Endodermal cell (in vitro differentiated cells): ENCODE results near the gene TNFAIP2. TPM values are rescaled to one million over a fixed set of nuclear protein-coding genes. Genes with fewer than 3 reads are reported as not detected.

Source experiments
- DNase-seq: peaks from one replicate; pipeline ENCODE4 v3.0.0-alpha.2; 2017
- H3K27ac ChIP-seq: 2 replicates; pipeline ENCODE4 v1.5.1; 2013; ENCODE audit warnings: mild to moderate bottlenecking, low read depth, low read length, moderate library complexity
- H3K27me3 ChIP-seq: 2 replicates; pipeline ENCODE4 v1.6.1; 2013; ENCODE audit warnings: mild to moderate bottlenecking, low read length, moderate library complexity; ENCODE audit not compliant: insufficient read depth, control insufficient read depth, poor library complexity, severe bottlenecking
- H3K36me3 ChIP-seq: 2 replicates; pipeline ENCODE4 v1.7.0; 2013; ENCODE audit warnings: mild to moderate bottlenecking, low read length, moderate library complexity; ENCODE audit not compliant: control insufficient read depth, insufficient read depth
- H3K4me1 ChIP-seq: one replicate; pipeline ENCODE4 v1.7.0; 2013; ENCODE audit warnings: low read length; ENCODE audit not compliant: control insufficient read depth, insufficient read depth
- H3K4me3 ChIP-seq: 2 replicates; pipeline ENCODE4 v1.5.1; 2013; ENCODE audit warnings: mild to moderate bottlenecking, low read length, moderate library complexity
- H3K9ac ChIP-seq: 2 replicates; pipeline ENCODE4 v1.6.1; 2013; ENCODE audit warnings: mild to moderate bottlenecking, low read length, moderate library complexity; ENCODE audit not compliant: poor library complexity, severe bottlenecking; ENCODE audit errors: extremely low read depth
- H3K9me3 ChIP-seq: 2 replicates; pipeline ENCODE4 v1.6.1; 2013; ENCODE audit warnings: mild to moderate bottlenecking, low read length, moderate library complexity; ENCODE audit not compliant: control insufficient read depth
- H3K27ac Mint-ChIP-seq: 2 replicates; pipeline ENCODE4 v1.8.0; 2020; ENCODE audit warnings: mixed read lengths
- H3K27me3 Mint-ChIP-seq: 2 replicates; pipeline ENCODE4 v1.8.0; 2021; ENCODE audit warnings: mild to moderate bottlenecking, mixed read lengths; ENCODE audit not compliant: insufficient read depth
- H3K36me3 Mint-ChIP-seq: 2 replicates; pipeline ENCODE4 v1.8.0; 2020; ENCODE audit warnings: low read depth, mixed read lengths
- H3K4me1 Mint-ChIP-seq: 2 replicates; pipeline ENCODE4 v1.8.0; 2020; ENCODE audit warnings: mixed read lengths
- H3K4me3 Mint-ChIP-seq: 2 replicates; pipeline ENCODE4 v1.8.0; 2020; ENCODE audit warnings: mild to moderate bottlenecking, moderate library complexity, mixed read lengths
- H3K9me3 Mint-ChIP-seq: 2 replicates; pipeline ENCODE4 v1.8.0; 2020; ENCODE audit warnings: mild to moderate bottlenecking, mixed read lengths
- WGBS, 2 experiments: methylation state at CpG; one replicate each; pipeline versions ENCODE4 v1.1.5 to v1.1.7; 2013; ENCODE audit warnings: missing lambda C conversion rate in 2 of 2, mixed read lengths in 1 of 2; ENCODE audit not compliant: insufficient coverage in 1 of 2, insufficient read length in 1 of 2; 5-methylcytosine and 5-hydroxymethylcytosine counted together
- total RNA-seq, 2 donors: library from RNA; stranded (reverse); fragmentation: NEBNext Ultra II Directional in 1 of 2; extraction: Animal tissue kit (Norgen Biotek cat#: 25700) in 1 of 2; gene quantifications; 2 replicates in 1 of 2; 3 replicates in 1 of 2; pipeline ENCODE4 v1.2.1, GENCODE V29; 2021
- TF ChIP-seq, protein P1 (sequence below): fragments of 200-600 bp; sonication (generic); conservative IDR thresholded peaks from 2 replicates; pipeline ENCODE4 v1.5.0; 2021; ENCODE audit warnings: antibody characterized with exemption, mild to moderate bottlenecking

Gene TNFAIP2
- total RNA-seq, 2 donors from 2014 or later: 16.8 to 19.4 TPM

- Histone ChIP-seq H3K27ac (no peak overlapping the region), H3K36me3 (peaks cover 5% of the 10 kb centered on the region), H3K4me3 (no peak overlapping the region), H3K4me1 (no peaks in the 10 kb centered on the region), H3K9ac (no peak overlapping the region), H3K9me3 (no peaks in the 10 kb centered on the region), H3K27me3 (no peaks in the 10 kb centered on the region)
- DNase-seq: no peak
- 95 to 98% methylated on average over 13 to 25 of the region's 25 CpGs for WGBS, 2 experiments
- peaks cover 7% of the 10 kb centered on the region for H3K36me3 Mint-ChIP-seq
- H3K9me3 Mint-ChIP-seq: no peaks in the 10 kb centered on the region
- H3K4me3 Mint-ChIP-seq: no peak overlapping the region
- peaks cover 2% of the 10 kb centered on the region for H3K4me1 Mint-ChIP-seq
- no peak overlapping the region for H3K27ac Mint-ChIP-seq
- TF ChIP-seq, protein P1, sequence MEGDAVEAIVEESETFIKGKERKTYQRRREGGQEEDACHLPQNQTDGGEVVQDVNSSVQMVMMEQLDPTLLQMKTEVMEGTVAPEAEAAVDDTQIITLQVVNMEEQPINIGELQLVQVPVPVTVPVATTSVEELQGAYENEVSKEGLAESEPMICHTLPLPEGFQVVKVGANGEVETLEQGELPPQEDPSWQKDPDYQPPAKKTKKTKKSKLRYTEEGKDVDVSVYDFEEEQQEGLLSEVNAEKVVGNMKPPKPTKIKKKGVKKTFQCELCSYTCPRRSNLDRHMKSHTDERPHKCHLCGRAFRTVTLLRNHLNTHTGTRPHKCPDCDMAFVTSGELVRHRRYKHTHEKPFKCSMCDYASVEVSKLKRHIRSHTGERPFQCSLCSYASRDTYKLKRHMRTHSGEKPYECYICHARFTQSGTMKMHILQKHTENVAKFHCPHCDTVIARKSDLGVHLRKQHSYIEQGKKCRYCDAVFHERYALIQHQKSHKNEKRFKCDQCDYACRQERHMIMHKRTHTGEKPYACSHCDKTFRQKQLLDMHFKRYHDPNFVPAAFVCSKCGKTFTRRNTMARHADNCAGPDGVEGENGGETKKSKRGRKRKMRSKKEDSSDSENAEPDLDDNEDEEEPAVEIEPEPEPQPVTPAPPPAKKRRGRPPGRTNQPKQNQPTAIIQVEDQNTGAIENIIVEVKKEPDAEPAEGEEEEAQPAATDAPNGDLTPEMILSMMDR: no peak
- peaks cover 3% of the 10 kb centered on the region for H3K27me3 Mint-ChIP-seq
These were observed 10.2 kb downstream of the TNFAIP2 start for GRCh38 chr14:103133210-103134140.

DNA sequence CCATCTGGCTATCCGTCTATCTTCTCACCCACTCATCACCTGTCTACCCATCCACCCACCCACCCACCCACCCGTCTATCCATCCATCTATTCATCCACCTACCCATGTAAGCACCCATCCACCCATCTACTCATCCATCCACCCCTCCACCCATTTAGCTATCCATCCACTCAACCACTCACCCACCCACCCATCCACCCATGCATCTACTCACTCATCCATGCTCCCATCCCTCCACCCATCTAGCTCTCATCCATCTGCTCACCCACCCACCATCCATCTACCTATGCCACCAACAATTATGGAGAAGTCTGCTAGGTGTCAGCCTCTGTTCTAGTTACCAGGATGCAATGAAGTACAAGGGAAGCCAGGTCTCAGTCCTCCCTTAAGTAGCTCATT, 11.1 kb downstream of the TNFAIP2 start:
- H3K9me3 Mint-ChIP-seq: no peaks in the 10 kb centered on the region
- Histone ChIP-seq H3K4me3 (no peak overlapping the region), H3K9ac (no peak overlapping the region), H3K9me3 (no peaks in the 10 kb centered on the region), H3K27ac (no peak overlapping the region), H3K27me3 (no peaks in the 10 kb centered on the region), H3K4me1 (no peaks in the 10 kb centered on the region), H3K36me3 (peaks cover 5% of the 10 kb centered on the region)
- H3K27ac Mint-ChIP-seq: no peak overlapping the region
- H3K36me3 Mint-ChIP-seq: peaks cover 7% of the 10 kb centered on the region
- TF ChIP-seq, protein P1: no peak
- H3K27me3 Mint-ChIP-seq: peaks cover 3% of the 10 kb centered on the region
- peaks cover 7% of the 10 kb centered on the region for H3K4me1 Mint-ChIP-seq
- no peak for DNase-seq
- H3K4me3 Mint-ChIP-seq: no peak overlapping the region
- 0% methylated on average over 1 of the region's 2 CpGs for WGBS, 2 experiments

DNA sequence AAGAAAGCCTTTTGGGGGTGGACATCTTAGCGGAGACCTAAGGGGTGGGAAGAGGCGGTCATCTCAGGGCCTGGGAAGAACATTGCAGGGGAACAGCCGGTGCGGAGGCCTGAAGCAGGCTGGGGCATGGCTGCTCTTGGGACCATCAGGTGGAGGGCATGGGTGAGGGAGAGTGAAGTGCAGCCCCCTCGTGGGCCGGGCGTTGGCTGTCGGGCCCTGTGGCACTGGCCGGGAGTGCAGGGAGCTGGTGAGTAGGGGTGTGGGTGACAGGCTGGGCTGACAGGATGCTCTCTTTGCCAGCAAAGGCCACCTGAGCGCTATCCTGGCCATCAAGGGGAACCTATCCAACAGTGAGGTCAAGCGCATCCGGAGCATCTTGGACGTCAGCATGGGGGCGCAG, 11.7 kb downstream of the TNFAIP2 start:
- Mint-ChIP-seq H3K9me3 (no peaks in the 10 kb centered on the region), H3K36me3 (peaks cover 7% of the 10 kb centered on the region), H3K27ac (no peak overlapping the region), H3K4me1 (peaks cover 11% of the 10 kb centered on the region), H3K4me3 (no peak overlapping the region), H3K27me3 (peaks cover 6% of the 10 kb centered on the region)
- Histone ChIP-seq H3K36me3 (peaks cover 5% of the 10 kb centered on the region), H3K9me3 (no peaks in the 10 kb centered on the region), H3K27me3 (no peaks in the 10 kb centered on the region), H3K27ac (no peak overlapping the region), H3K4me3 (no peak overlapping the region), H3K4me1 (no peaks in the 10 kb centered on the region), H3K9ac (no peak overlapping the region)
- TF ChIP-seq, protein P1: no peak
- no peak for DNase-seq
- WGBS, 2 experiments: 90 to 91% methylated on average over 9 to 14 of the region's 14 CpGs
